ENCODE results near the gene TMEM258.

The TMEM258 gene

GRCh38 chr11:61754534-61755482 is 37.6 kb downstream of the TMEM258 start:
- no peak for DNase-seq

DNA sequence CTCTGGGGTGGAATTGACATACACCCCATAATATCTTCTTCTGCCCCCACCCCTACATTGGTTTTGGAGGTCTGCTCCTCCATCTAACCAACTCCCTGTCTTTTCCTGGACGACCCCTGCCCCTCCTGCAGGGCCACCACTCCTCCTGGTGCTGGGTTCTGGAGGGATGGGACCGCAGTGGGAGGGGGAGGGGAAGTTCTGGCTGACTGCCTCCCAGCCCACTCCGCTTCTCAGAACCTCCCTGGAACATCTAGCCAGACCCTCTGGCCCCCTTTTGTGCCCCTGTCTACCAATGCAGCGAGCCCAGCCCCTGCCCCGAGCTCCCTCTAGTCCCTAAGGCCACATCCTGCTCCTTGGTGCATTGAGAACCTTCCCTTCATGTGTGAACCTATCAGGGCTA is 38.7 kb downstream of the TMEM258 start:
- no peak for DNase-seq

DNA sequence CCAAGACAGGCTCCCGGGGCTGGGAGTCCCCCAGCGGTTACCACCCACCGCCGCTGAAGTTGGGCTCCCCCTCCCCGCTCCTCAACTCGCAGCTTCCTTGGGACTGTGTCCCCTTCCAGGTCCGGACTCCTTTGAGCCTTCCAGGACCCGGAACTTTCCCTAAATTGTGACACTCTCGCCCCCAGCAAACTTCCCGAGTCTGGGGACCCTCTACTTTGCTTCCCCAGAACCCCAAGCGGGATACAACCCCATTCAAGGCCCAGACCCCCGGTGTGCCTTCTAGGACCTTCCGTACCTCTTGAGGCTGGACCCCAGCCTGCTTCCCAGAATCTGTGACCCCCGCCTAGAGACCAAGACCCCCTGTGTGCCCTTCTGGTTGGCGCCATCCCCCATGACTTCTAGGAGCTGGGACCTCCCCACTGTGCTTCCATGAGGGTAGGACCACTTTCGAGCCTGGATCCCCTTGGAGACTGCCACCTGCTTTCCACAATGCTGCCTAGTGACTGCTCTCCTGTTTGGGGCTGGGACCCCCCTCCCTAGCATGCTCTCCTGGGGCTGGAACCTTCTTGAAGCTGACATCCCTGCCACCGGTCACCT is 39.4 kb downstream of the TMEM258 start:
- no peak for DNase-seq

- peak; percentile 74 for DNase-seq
Measured at GRCh38 chr11:61752117-61752924, 40.1 kb downstream of the TMEM258 start, which contains the start of gene MYRF. MYRF (plus strand) TSS chr11:61752636; CDS start chr11:61752745, 109 bp downstream.

GRCh38 chr11:61751384-61751783 is 41.0 kb downstream of the TMEM258 start:
- no peak for DNase-seq

- no peak for DNase-seq
Measured at GRCh38 chr11:61750631-61751273, 41.6 kb downstream of the TMEM258 start.

DNA sequence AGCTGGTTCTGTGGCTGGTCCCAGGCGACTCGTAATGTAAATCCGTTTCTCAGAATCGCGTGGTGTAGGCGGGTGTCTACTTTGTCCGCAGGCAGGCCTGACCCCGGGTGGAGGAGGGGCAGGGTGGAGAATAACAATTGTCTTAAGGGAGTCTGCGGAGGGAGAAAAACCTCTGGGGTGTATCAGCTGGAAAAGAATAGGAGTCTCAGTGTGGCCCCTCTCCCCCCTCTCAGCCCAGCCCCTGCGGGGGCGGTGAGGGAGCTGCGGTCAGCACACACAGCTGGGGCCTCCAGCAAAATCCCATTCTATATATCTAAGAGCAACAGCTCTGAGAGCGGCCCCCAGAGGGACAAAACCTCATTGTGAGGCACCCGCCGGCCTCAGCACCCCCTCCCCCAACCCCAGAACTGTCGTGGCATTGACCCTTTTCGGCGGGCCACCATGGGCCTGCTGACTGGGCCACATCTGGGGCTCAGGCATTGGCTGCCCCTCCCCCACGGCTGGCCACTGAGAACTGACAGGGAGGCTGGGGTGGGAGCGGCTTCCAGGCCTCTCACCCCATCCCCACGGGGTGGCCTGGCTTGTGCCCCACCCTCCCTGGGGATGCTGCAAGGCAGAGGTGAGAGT is 42.7 kb downstream of the TMEM258 start:
- DNase-seq: no peak

GRCh38 chr11:61747967-61748285 is 44.5 kb downstream of the TMEM258 start:
- DNase-seq: no peak

DNA sequence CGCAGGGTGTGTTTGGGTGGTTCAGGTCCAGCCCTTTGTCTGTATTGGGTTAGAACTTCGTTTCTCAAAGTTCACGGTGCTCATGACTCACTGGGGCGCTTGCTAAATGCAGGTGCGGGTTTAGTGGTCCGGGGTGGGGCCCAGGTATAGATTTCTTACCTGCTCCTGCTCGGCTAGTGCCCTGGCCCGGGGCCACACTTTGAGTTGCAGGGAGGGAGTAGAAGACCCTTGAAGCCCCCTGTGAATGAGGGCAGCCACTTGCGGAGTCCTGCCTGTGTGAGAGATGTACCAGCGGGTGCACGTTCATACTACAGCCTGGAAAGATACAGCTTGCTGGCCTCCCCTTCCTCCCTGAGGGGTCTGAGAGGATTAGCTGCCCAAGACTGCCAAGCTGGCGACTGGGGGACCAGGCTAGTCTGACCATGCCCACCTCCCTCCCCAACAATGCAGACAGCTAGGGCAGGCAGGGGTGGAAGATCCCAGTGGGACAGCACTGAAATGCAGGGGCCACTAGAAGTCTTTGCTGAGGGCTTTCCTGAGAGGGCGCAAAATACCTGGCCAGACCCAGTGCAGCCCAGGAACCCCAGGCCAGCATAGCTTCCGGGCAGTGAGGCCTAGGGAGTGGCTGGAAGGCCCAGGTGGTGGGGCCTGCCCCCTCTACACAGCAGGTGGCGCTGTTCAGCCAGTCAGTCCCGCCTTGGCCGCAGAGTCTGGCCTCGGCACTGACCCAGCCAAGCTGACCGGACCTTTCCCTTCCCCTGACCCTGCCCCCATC is 45.0 kb downstream of the TMEM258 start:
- peak; percentile 70 for DNase-seq

DNA sequence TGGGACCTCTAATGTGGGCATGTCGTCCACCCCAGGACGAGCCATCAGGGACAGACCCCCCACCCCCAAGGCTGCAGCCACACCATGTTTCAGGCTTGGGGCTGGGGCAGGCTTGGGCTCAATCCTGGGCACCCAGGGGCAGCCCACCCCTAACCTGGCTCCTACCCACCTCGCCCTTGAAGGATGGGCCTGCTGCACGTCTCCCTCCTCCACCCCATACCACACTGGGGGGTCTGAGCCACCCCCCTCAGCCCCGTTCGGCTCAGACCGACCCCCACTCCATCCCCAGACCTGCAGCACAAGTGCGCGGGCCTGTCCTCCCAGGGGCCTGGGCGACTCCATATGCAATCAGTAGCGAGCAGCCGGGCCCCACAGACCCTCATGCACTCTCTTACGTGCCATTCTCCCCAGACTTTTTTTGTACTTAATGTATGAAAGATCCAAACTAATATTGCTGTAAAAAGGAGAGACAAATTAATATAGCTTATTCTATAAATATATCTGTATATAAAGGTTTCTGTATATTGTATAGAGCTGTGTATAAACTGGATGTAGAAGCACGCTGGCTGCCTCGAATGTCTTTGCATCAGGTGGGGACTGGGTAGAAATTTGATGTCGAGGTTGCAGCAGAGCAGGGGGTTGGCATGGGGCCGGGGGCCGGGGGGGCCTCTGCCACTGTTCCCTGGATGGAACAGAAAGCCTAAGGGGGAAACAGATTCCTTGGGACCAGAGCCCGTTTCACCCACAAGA is 45.8 kb downstream of the TMEM258 start:
- no peak for DNase-seq

DNA sequence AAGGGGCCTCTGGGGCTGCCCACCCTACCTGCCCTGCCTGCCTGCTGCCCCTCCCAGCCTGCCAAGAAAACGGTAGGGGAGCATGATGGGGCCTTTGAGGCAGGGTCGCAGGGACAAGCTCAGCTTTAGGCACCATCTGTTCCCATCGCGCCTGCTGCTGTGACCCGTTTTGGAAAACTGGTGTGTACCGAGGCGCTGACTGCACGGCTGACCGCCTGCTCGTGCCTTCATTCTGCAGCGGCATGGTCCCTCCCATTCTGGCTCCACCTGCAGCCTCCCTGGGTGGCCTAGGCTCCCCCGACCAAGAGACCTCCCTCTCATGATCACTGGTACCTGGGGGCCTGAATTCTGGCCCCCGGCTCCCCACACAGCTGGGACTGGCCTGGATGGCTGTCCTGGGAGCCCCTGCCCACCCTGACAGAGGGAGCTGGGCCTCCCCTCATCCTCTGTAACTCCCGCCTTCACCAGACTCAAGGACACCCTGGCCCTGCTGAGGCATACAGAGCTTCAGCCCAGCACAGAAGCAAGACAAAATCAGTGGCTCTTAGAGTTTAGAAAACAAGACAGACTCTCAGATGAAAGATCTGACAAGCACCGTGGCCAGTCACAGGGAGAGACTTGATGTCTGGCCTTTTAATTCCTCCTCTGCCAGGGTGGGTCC is 46.5 kb downstream of the TMEM258 start:
- DNase-seq: peak; percentile 88

DNA sequence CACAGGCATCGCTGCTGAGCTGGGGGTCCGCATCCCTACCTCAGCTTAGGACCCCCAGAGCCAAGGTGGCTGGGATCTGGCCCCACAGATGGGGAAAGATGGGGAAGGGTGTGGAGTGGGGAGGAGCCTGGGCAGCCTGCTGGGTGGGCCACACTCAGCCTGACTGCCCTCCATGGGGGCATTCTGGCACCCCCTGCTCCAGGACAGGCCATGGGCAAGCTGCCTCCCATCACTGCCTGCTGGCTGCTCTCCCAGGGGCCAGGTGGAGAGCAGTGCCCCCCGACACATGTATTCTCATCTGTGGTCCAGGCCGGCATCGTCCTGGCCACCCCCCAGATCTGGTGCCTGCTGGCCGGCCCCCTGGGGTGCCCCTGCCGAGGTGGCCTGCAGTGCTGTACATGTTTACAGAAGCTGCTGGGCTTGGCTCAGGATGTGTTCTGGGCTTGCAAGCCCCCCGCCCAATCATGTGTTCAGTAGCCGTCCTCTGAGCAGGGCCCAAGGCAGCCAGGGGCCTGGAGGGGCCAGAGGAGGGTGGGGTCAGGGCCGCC is 47.7 kb downstream of the TMEM258 start:
- peak; percentile 60 for DNase-seq

DNA sequence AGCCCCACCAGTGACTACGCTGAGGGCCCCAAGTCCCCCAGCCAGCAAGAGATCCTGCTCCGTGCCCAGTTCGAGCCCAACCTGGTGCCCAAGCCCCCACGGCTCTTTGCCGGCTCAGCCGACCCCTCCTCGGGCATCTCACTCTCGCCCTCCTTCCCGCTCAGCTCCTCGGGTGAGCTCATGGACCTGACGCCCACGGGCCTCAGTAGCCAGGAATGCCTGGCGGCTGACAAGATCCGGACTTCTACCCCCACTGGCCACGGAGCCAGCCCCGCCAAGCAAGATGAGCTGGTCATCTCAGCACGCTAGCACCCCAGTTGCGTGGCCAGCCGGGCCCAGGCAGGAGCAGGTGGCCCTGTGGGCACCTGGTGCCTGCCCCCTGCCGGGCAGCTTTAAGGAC is 48.2 kb downstream of the TMEM258 start:
- no peak for DNase-seq

- DNase-seq: no peak
Measured at GRCh38 chr11:61743486-61744095, 48.8 kb downstream of the TMEM258 start.

DNA sequence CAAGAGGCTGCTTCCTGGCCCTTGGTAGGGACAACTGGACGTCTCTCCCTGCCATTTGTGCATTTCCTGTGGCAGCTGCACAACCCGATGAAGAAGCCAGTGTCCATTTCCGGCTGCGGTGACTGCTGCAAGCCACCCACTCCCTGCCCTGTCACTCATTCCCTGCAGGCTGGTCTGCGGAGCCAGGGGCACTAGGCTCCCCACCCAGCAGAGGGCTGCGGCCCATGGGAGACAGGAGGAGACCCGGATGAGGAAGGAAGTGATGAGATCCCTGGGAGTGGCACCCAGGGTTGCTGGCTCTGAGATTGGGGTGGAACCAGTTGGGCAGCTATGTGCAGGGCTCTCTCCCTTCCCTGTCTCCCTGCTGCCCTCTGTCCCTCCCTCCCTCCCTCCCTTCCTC is 50.0 kb downstream of the TMEM258 start:
- DNase-seq: no peak

DNA sequence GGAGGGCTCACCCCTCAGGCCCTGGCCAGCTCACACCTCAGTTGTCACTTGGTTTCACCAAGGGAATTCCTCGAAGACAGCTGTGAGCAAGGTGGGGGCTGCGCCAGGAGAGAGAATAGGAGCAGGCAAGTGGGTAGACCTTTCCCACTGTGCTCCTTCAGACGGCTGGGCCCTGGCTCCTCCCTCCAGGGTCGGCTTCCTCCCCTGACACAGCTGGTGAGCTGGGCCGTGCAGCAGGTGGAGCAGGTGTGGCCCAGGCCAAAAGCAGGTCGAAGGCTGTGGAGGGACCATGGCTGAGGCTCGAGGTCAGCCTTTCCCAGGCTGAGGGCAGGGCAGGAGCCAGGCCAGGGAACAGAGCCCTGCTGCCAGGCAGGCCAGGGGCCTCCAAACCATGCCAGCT is 52.4 kb downstream of the TMEM258 start:
- no peak for DNase-seq

DNA sequence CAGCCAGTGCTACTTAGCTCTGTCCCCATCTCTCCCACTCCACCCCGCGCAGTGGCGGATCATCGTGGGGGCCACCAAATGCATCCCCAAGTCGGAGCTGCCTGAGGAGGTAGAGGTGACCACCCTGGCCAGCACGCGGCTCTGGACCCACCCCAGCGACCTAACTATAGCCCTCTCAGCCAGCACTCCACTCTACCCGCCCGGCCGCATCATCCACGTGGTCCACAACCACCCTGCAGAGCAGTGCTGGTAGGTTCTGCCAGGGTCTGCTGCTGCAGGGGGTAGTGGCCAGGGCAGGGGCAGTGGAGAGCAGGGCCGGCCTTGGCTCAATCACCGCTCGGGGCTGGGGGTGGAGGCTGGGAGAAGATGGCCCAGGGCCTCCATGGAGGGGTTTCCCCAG is 53.0 kb downstream of the TMEM258 start:
- DNase-seq: no peak
